ENCODE data around the gene ACAD8.

GRCh38 chr11:134242376-134242775 is 11.0 kb upstream of the ACAD8 start:
- TF ChIP-seq, protein P1, sequence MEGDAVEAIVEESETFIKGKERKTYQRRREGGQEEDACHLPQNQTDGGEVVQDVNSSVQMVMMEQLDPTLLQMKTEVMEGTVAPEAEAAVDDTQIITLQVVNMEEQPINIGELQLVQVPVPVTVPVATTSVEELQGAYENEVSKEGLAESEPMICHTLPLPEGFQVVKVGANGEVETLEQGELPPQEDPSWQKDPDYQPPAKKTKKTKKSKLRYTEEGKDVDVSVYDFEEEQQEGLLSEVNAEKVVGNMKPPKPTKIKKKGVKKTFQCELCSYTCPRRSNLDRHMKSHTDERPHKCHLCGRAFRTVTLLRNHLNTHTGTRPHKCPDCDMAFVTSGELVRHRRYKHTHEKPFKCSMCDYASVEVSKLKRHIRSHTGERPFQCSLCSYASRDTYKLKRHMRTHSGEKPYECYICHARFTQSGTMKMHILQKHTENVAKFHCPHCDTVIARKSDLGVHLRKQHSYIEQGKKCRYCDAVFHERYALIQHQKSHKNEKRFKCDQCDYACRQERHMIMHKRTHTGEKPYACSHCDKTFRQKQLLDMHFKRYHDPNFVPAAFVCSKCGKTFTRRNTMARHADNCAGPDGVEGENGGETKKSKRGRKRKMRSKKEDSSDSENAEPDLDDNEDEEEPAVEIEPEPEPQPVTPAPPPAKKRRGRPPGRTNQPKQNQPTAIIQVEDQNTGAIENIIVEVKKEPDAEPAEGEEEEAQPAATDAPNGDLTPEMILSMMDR (IDR thresholded peaks at IDR 0.05): no peak
- TF ChIP-seq POLR2A (IDR thresholded peaks at IDR 0.05): no peak

Measured in right lobe of liver (tissue), 4 donors.